ENCODE data around the gene ENDOD1.

ENDOD1 gene

DNA sequence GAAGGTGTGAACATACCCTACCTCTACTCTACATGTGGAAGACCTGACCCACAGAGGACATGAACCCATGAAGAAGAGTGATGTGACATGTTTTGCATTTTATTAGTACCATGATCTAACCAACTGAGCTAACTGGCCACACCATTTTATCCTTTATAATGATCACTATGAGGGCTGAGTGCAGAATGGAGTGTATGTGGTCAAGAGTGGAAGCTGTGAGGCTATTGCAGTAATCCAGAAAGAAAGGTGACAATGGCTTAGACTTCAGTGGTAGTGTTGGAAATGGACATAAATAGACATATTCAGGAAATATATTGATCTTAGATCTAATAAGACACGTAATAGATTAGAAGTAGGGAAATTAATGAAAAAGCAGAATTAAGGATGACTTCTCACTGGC lies 19.2 kb upstream of the ENDOD1 start:
- H3K23ac ChIP-seq (ENCODE audit: low read length): no peak overlapping the region
- H3K9ac ChIP-seq (ENCODE audit: low read length): no peak overlapping the region
- H4K5ac ChIP-seq (ENCODE audit: low read length): no peak overlapping the region
- H3K4ac ChIP-seq (ENCODE audit: low read depth, low read length): no peak overlapping the region
- no peak overlapping the region for H3K18ac ChIP-seq (ENCODE audit: low read length)
- no peak overlapping the region for H2BK120ac ChIP-seq (ENCODE audit: low read depth, low read length)
- H3K4me3 ChIP-seq (ENCODE audit: low read length): no peak overlapping the region
- no peak overlapping the region for H4K8ac ChIP-seq (ENCODE audit: low read depth, low read length)
- H3K79me2 ChIP-seq (ENCODE audit: control insufficient read depth, insufficient read depth, low read length): no peaks in the 10 kb centered on the region
- H2BK15ac ChIP-seq (replicated peaks; ENCODE audit: low read depth): no peak overlapping the region
- H2BK5ac ChIP-seq (ENCODE audit: low read length): no peak overlapping the region
- no peak overlapping the region for H3K4me2 ChIP-seq (ENCODE audit: low read length)
- no peaks in the 10 kb centered on the region for H3K36me3 ChIP-seq (ENCODE audit: control insufficient read depth, insufficient read depth, low read length)
- WGBS (ENCODE audit: extremely low coverage, insufficient coverage, low lambda C conversion rate): no CpG with 5 or more reads among the region's 1 CpG
- DNase-seq: no peak
- H3K4me1 ChIP-seq (ENCODE audit: control insufficient read depth, low read depth, low read length): no peaks in the 10 kb centered on the region
- H3K79me1 ChIP-seq (ENCODE audit: low read length): no peaks in the 10 kb centered on the region
- H3K56ac ChIP-seq (ENCODE audit: low read length): no peak overlapping the region
- H3K27me3 ChIP-seq (ENCODE audit: insufficient read depth, low read length, poor library complexity): no peaks in the 10 kb centered on the region
- H2AK5ac ChIP-seq (ENCODE audit: low read length): no peak overlapping the region
- H3K27ac ChIP-seq (ENCODE audit: low read depth, low read length): no peak overlapping the region

DNA sequence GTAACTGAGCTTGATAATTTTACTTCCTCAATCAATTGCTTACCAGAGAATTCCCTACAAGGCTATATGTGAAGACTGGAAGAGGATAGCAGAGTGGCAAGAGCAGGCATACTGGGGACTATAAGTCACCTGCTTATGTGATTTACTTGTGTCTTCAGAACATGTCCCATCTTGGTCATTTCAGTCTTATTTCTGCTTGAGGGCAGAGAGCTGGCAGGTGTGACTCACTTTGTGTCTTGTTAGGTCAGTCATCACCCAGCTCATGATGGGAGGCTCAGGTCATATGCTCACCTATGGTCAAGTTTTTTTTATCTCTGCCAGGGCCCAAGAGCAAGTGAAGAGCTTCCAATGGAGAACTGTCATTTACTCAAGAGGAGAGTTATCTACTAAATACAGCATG lies 16.7 kb upstream of the ENDOD1 start:
- Histone ChIP-seq H3K27ac (ENCODE audit: low read depth, low read length) (no peak overlapping the region), H3K9ac (ENCODE audit: low read length) (no peak overlapping the region), H3K4ac (ENCODE audit: low read depth, low read length) (no peak overlapping the region), H3K27me3 (ENCODE audit: insufficient read depth, low read length, poor library complexity) (no peaks in the 10 kb centered on the region), H3K4me1 (ENCODE audit: control insufficient read depth, low read depth, low read length) (no peaks in the 10 kb centered on the region), H3K36me3 (ENCODE audit: control insufficient read depth, insufficient read depth, low read length) (no peaks in the 10 kb centered on the region), H3K56ac (ENCODE audit: low read length) (no peak overlapping the region), H2BK5ac (ENCODE audit: low read length) (no peak overlapping the region), H3K79me2 (ENCODE audit: control insufficient read depth, insufficient read depth, low read length) (no peaks in the 10 kb centered on the region), H3K23ac (ENCODE audit: low read length) (no peak overlapping the region), H2BK120ac (ENCODE audit: low read depth, low read length) (no peak overlapping the region), H4K8ac (ENCODE audit: low read depth, low read length) (no peak overlapping the region), H3K79me1 (ENCODE audit: low read length) (no peaks in the 10 kb centered on the region), H3K4me3 (ENCODE audit: low read length) (no peak overlapping the region), H2AK5ac (ENCODE audit: low read length) (no peak overlapping the region), H4K5ac (ENCODE audit: low read length) (no peak overlapping the region), H3K4me2 (ENCODE audit: low read length) (no peak overlapping the region), H3K18ac (ENCODE audit: low read length) (no peak overlapping the region), H2BK15ac (replicated peaks; ENCODE audit: low read depth) (no peak overlapping the region)
- no peak for DNase-seq

- no peak for DNase-seq
- Histone ChIP-seq H2BK5ac (ENCODE audit: low read length) (no peak overlapping the region), H3K79me1 (ENCODE audit: low read length) (no peaks in the 10 kb centered on the region), H3K4me3 (ENCODE audit: low read length) (no peak overlapping the region), H3K79me2 (ENCODE audit: control insufficient read depth, insufficient read depth, low read length) (no peaks in the 10 kb centered on the region), H2AK5ac (ENCODE audit: low read length) (no peak overlapping the region), H3K4me1 (ENCODE audit: control insufficient read depth, low read depth, low read length) (no peaks in the 10 kb centered on the region), H3K23ac (ENCODE audit: low read length) (no peak overlapping the region), H3K4me2 (ENCODE audit: low read length) (no peak overlapping the region), H3K9ac (ENCODE audit: low read length) (no peak overlapping the region), H2BK15ac (replicated peaks; ENCODE audit: low read depth) (no peak overlapping the region), H3K27ac (ENCODE audit: low read depth, low read length) (no peak overlapping the region), H4K8ac (ENCODE audit: low read depth, low read length) (no peak overlapping the region), H3K56ac (ENCODE audit: low read length) (no peak overlapping the region), H3K4ac (ENCODE audit: low read depth, low read length) (no peak overlapping the region), H3K18ac (ENCODE audit: low read length) (no peak overlapping the region), H2BK120ac (ENCODE audit: low read depth, low read length) (no peak overlapping the region), H4K5ac (ENCODE audit: low read length) (no peak overlapping the region), H3K36me3 (ENCODE audit: control insufficient read depth, insufficient read depth, low read length) (no peaks in the 10 kb centered on the region), H3K27me3 (ENCODE audit: insufficient read depth, low read length, poor library complexity) (no peaks in the 10 kb centered on the region)
- WGBS (ENCODE audit: extremely low coverage, insufficient coverage, low lambda C conversion rate): no CpG with 5 or more reads among the region's 8 CpGs
Observed at GRCh38 chr11:95074792-95075563, 14.7 kb upstream of the ENDOD1 start.

DNA sequence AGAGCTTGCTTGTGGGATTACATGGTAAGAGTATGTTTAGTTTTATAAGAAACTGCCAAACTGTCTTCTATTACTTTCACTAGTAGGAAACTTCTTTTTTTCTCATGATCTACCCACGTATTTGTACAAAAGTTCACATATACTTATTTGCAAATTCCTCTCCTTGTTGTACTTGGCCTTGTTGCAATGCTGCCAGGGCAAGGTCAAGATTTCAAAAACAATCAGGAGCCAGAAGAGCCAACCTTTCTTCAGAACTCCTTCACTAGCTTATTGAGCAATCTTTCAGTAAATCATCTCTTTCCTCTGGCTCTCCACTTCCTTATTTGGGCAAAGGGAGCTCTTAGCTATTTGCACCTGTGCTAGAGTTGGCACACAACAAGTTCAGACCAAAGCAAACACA lies 13.2 kb upstream of the ENDOD1 start:
- no peak overlapping the region for H2BK120ac ChIP-seq (ENCODE audit: low read depth, low read length)
- WGBS (ENCODE audit: extremely low coverage, insufficient coverage, low lambda C conversion rate): no CpG with 5 or more reads among the region's 1 CpG

DNA sequence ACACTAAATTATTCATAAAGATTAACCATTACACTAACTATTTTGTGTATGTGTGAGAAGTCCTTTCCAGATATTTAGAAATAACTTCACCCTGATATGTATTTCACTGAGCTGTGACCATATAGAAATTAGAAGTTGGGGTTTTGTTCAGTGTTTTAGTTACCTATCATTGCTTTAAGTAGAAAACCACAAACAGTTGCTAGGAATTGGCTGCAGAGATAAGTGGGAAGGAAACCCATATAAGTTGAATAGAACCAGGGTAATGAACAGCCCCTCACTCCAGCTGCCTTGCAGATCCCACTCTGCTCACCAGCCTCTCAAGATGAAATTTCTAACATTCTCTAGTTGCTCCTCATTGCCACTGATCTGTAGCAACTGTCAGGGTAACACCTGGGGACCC lies 12.7 kb upstream of the ENDOD1 start:
- Histone ChIP-seq H3K23ac (ENCODE audit: low read length) (no peak overlapping the region), H4K5ac (ENCODE audit: low read length) (no peak overlapping the region), H3K56ac (ENCODE audit: low read length) (no peak overlapping the region), H3K27me3 (ENCODE audit: insufficient read depth, low read length, poor library complexity) (no peaks in the 10 kb centered on the region), H3K79me2 (ENCODE audit: control insufficient read depth, insufficient read depth, low read length) (no peaks in the 10 kb centered on the region), H3K4me1 (ENCODE audit: control insufficient read depth, low read depth, low read length) (no peaks in the 10 kb centered on the region), H3K18ac (ENCODE audit: low read length) (no peak overlapping the region), H3K36me3 (ENCODE audit: control insufficient read depth, insufficient read depth, low read length) (no peaks in the 10 kb centered on the region), H3K4ac (ENCODE audit: low read depth, low read length) (no peak overlapping the region), H3K27ac (ENCODE audit: low read depth, low read length) (no peak overlapping the region), H4K8ac (ENCODE audit: low read depth, low read length) (no peak overlapping the region), H2BK15ac (replicated peaks; ENCODE audit: low read depth) (no peak overlapping the region), H3K4me2 (ENCODE audit: low read length) (no peak overlapping the region), H2BK120ac (ENCODE audit: low read depth, low read length) (no peak overlapping the region), H3K79me1 (ENCODE audit: low read length) (no peaks in the 10 kb centered on the region), H2BK5ac (ENCODE audit: low read length) (no peak overlapping the region), H2AK5ac (ENCODE audit: low read length) (no peak overlapping the region), H3K4me3 (ENCODE audit: low read length) (no peak overlapping the region), H3K9ac (ENCODE audit: low read length) (no peak overlapping the region)
- no peak for DNase-seq

More for the DNA sequence above, 13.2 kb upstream of the ENDOD1 start:
- Histone ChIP-seq H3K4me3 (ENCODE audit: low read length) (no peak overlapping the region), H4K5ac (ENCODE audit: low read length) (no peak overlapping the region), H3K4ac (ENCODE audit: low read depth, low read length) (no peak overlapping the region), H3K56ac (ENCODE audit: low read length) (no peak overlapping the region), H3K36me3 (ENCODE audit: control insufficient read depth, insufficient read depth, low read length) (no peaks in the 10 kb centered on the region), H3K23ac (ENCODE audit: low read length) (no peak overlapping the region), H3K27ac (ENCODE audit: low read depth, low read length) (no peak overlapping the region), H3K9ac (ENCODE audit: low read length) (no peak overlapping the region), H2BK5ac (ENCODE audit: low read length) (no peak overlapping the region), H2AK5ac (ENCODE audit: low read length) (no peak overlapping the region), H3K79me1 (ENCODE audit: low read length) (no peaks in the 10 kb centered on the region), H3K79me2 (ENCODE audit: control insufficient read depth, insufficient read depth, low read length) (no peaks in the 10 kb centered on the region), H4K8ac (ENCODE audit: low read depth, low read length) (no peak overlapping the region), H3K18ac (ENCODE audit: low read length) (no peak overlapping the region), H3K4me2 (ENCODE audit: low read length) (no peak overlapping the region), H2BK15ac (replicated peaks; ENCODE audit: low read depth) (no peak overlapping the region), H3K27me3 (ENCODE audit: insufficient read depth, low read length, poor library complexity) (no peaks in the 10 kb centered on the region), H3K4me1 (ENCODE audit: control insufficient read depth, low read depth, low read length) (no peaks in the 10 kb centered on the region)
- DNase-seq: no peak

GRCh38 chr11:95078526-95078925 lies 11.1 kb upstream of the ENDOD1 start:
- Histone ChIP-seq H3K9ac (ENCODE audit: low read length) (no peak overlapping the region), H3K79me2 (ENCODE audit: control insufficient read depth, insufficient read depth, low read length) (no peaks in the 10 kb centered on the region), H3K23ac (ENCODE audit: low read length) (no peak overlapping the region)

More at GRCh38 chr11:95078526-95078925, 11.1 kb upstream of the ENDOD1 start:
- no peak overlapping the region for H3K4ac ChIP-seq (ENCODE audit: low read depth, low read length)
- no CpG with 5 or more reads among the region's 1 CpG for WGBS (ENCODE audit: extremely low coverage, insufficient coverage, low lambda C conversion rate)
- no peaks in the 10 kb centered on the region for H3K79me1 ChIP-seq (ENCODE audit: low read length)
- H3K18ac ChIP-seq (ENCODE audit: low read length): no peak overlapping the region
- no peak overlapping the region for H2BK120ac ChIP-seq (ENCODE audit: low read depth, low read length)
- H3K27ac ChIP-seq (ENCODE audit: low read depth, low read length): no peak overlapping the region
- no peaks in the 10 kb centered on the region for H3K27me3 ChIP-seq (ENCODE audit: insufficient read depth, low read length, poor library complexity)
- H3K56ac ChIP-seq (ENCODE audit: low read length): no peak overlapping the region
- H4K5ac ChIP-seq (ENCODE audit: low read length): no peak overlapping the region
- no peaks in the 10 kb centered on the region for H3K36me3 ChIP-seq (ENCODE audit: control insufficient read depth, insufficient read depth, low read length)
- H3K4me2 ChIP-seq (ENCODE audit: low read length): no peak overlapping the region
- no peak overlapping the region for H4K8ac ChIP-seq (ENCODE audit: low read depth, low read length)
- H3K4me1 ChIP-seq (ENCODE audit: control insufficient read depth, low read depth, low read length): no peaks in the 10 kb centered on the region
- DNase-seq: no peak
- H2BK5ac ChIP-seq (ENCODE audit: low read length): no peak overlapping the region
- H2AK5ac ChIP-seq (ENCODE audit: low read length): no peak overlapping the region
- H3K4me3 ChIP-seq (ENCODE audit: low read length): no peak overlapping the region
- no peak overlapping the region for H2BK15ac ChIP-seq (replicated peaks; ENCODE audit: low read depth)

Data from mesendoderm (in vitro differentiated cells).